ENCODE measurements around the gene TSPO2. TPM values are rescaled to one million over a fixed set of nuclear protein-coding genes. Genes with fewer than 3 reads are reported as not detected.

TSPO2 gene
- total and polyA plus RNA-seq, 9 of the 15 experiments (the other 6 are each of a cell fraction or from before 2014, with no cell fraction given) = not detected

DNA sequence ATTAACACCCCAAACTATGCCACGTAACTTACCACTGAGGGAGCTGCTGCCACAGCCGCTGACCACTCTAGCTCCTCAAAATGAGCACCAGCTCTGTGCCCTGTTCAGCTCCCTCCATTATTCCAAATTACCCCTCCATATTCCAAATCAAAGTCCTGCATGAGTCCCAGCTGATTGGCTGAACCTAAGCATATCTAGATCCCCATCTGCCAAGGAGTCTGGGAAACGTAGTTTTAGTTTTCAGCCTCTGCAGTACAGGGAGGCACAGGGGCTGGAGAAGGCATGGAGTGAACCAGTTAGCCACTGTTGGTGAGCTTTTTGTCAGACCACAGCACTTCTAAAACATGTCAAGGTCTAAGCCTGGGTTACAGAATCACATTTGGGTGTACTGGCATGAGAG is 19.2 kb upstream of the TSPO2 start (continued):
- TF ChIP-seq SIX5 (IDR thresholded peaks at IDR 0.05; ENCODE audit: borderline replicate concordance in 1 of 2, insufficient read depth in 1 of 2, low read depth in 1 of 2, low read length in 2 of 2) (peak; percentile 20 to 38; a peak in 3 of 4 replicates), ZSCAN32 (CRISPR knock-in tag; IDR thresholded peaks at IDR 0.05) (no peak), GTF3C2 (IDR thresholded peaks at IDR 0.05; ENCODE audit: borderline replicate concordance, extremely low read depth, insufficient read length) (no peak)

- Histone ChIP-seq H3K27me3 (ENCODE audit: control insufficient read depth in 2 of 2, insufficient read depth in 2 of 2, low read length in 2 of 2) (peaks cover 13 to 18% of the 10 kb centered on the region in 2 experiments; a peak in 4 of 5 replicates), H3K9me1 (ENCODE audit: control insufficient read depth, insufficient read depth, low read length) (no peaks in the 10 kb centered on the region), H3K4me3 (no peak overlapping the region), H3K36me3 (ENCODE audit: control insufficient read depth, insufficient read depth, low read length) (no peaks in the 10 kb centered on the region), H2AFZ (ENCODE audit: low read depth, low read length) (no peak overlapping the region), H3K79me2 (ENCODE audit: control insufficient read depth, insufficient read depth, low read length) (no peaks in the 10 kb centered on the region), H3K4me2 (ENCODE audit: insufficient read depth, low read length) (no peak overlapping the region), H4K20me1 (replicated peaks; ENCODE audit: control insufficient read depth, insufficient read depth, low read length) (no peaks in the 10 kb centered on the region), H3K4me1 (replicated peaks in 1 of 2; ENCODE audit: control insufficient read depth in 2 of 2, insufficient read depth in 2 of 2, low read length in 2 of 2) (peaks cover 0 to 13% of the 10 kb centered on the region in 2 experiments; a peak in 4 of 5 replicates), H3K9ac (ENCODE audit: insufficient read depth in 1 of 2, low read depth in 2 of 2, low read length in 2 of 2) (no peak overlapping the region), H3K9me3 (replicated peaks; ENCODE audit: control insufficient read depth, insufficient read depth, low read depth, low read length) (no peaks in the 10 kb centered on the region), H3K27ac (ENCODE audit: extremely low read depth, low read depth, low read length) (no peak overlapping the region)
- DNase-seq (ENCODE audit: extremely low read depth in 1 of 4, low spot score in 3 of 4) (no peak), ATAC-seq (no peak), FAIRE-seq (no peak)
- no peak for TF ChIP-seq MAFF (IDR thresholded peaks at IDR 0.05; ENCODE audit: low read length)
- TF ChIP-seq RFX7 (CRISPR knock-in tag; IDR thresholded peaks at IDR 0.05) = no peak
- no peak for TF ChIP-seq HCFC1 (IDR thresholded peaks at IDR 0.05; ENCODE audit: low read depth, low read length)
- no peak for TF ChIP-seq GABPA (tag; conservative IDR thresholded peaks at IDR 0.05; ENCODE audit: low read depth)
- TF ChIP-seq MECOM (CRISPR knock-in tag; IDR thresholded peaks at IDR 0.05) = no peak
- TF ChIP-seq NUFIP1 (IDR thresholded peaks at IDR 0.05; ENCODE audit: partially characterized antibody) = no peak
- no peak for TF ChIP-seq BCL6 (CRISPR knock-in tag; IDR thresholded peaks at IDR 0.05)
- in situ Hi-C loops (cut with MboI) (loop anchor here (25.0 kb wide), 1 partner anchor 1664 kb away; no protein-coding TSS in a partner anchor), intact Hi-C loops (cut with micrococcal nuclease) (loop anchor here (5.0 to 10.0 kb wide), 3 partner anchors 41 to 699 kb away; no protein-coding TSS in a partner anchor)
- ChIA-PET POLR2A (no interaction called here), CTCF (ENCODE audit: low intra/inter-chr PET ratio) (no interaction called here)
- BruUV-seq (replicated peaks) = no TSS peak
- 22% methylated on average over 3 of the region's 3 CpGs for WGBS (ENCODE audit: insufficient coverage, low coverage, missing lambda C conversion rate)
These were observed 16.2 kb upstream of the TSPO2 start for GRCh38 chr6:41025966-41026530.

All from K562 (cell line).